Retina (tissue), 1 donor: ENCODE results near the gene PLA2G15.

Source experiments
- DNase-seq: peaks from one replicate; pipeline ENCODE4 v3.0.0-alpha.2; 2016

The PLA2G15 gene

GRCh38 chr16:68299571-68300453, 54.6 kb downstream of the PLA2G15 start:
- DNase-seq, result no peak

GRCh38 chr16:68300734-68301459, 55.7 kb downstream of the PLA2G15 start:
- DNase-seq, result no peak

- no peak for DNase-seq
Observed at GRCh38 chr16:68306633-68307032, 61.5 kb downstream of the PLA2G15 start.

GRCh38 chr16:68309799-68310198, 64.6 kb downstream of the PLA2G15 start:
- DNase-seq, result no peak

- DNase-seq, result no peak
Observed at GRCh38 chr16:68310437-68310773, 65.2 kb downstream of the PLA2G15 start.
